Loucy (cell line): ENCODE results near the gene E2F8.

Source experiments
- EZH2phosphoT487 ChIP-seq: fragments of 200-600 bp; IDR thresholded peaks from 2 replicates; pipeline ENCODE4 v1.6.1; 2018; ENCODE audit warnings: antibody characterized with exemption, mild to moderate bottlenecking, moderate library complexity, borderline replicate concordance
- TF ChIP-seq, protein P1 (sequence below): fragments of 200-600 bp; sonication (generic); conservative IDR thresholded peaks from 2 replicates; pipeline ENCODE4 v1.5.1; 2014; ENCODE audit warnings: mild to moderate bottlenecking, antibody characterized with exemption, low read length

DNA sequence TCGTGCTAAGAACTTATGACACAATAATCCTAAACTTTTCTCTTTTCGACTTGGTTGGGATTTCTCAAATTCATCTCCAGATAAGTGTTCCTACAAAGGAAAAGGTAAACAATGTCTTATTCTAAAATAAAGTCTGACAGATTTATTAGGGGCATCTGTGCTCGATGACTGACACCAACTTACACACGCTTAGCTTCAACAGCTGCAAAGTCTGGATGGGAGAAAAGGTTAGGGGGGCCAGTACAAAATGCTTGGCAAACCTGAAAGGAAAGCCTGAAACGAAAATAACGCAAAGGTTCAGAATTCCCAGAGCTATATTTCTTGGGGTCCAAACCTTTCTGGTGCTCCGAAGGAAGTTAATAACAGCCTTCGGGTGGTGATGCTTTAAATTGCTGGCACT is 3.4 kb downstream of the E2F8 start:
- TF ChIP-seq, protein P1, sequence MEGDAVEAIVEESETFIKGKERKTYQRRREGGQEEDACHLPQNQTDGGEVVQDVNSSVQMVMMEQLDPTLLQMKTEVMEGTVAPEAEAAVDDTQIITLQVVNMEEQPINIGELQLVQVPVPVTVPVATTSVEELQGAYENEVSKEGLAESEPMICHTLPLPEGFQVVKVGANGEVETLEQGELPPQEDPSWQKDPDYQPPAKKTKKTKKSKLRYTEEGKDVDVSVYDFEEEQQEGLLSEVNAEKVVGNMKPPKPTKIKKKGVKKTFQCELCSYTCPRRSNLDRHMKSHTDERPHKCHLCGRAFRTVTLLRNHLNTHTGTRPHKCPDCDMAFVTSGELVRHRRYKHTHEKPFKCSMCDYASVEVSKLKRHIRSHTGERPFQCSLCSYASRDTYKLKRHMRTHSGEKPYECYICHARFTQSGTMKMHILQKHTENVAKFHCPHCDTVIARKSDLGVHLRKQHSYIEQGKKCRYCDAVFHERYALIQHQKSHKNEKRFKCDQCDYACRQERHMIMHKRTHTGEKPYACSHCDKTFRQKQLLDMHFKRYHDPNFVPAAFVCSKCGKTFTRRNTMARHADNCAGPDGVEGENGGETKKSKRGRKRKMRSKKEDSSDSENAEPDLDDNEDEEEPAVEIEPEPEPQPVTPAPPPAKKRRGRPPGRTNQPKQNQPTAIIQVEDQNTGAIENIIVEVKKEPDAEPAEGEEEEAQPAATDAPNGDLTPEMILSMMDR: no peak
- TF ChIP-seq EZH2phosphoT487: no peak
